Raji (cell line): ENCODE measurements around the gene GOLGA1.

Experiments used
- POLR2A ChIP-seq: IDR thresholded peaks from 2 replicates; pipeline ENCODE4 v1.6.1; 2011; ENCODE audit warnings: low read depth, low read length, control low read depth; ENCODE audit not compliant: insufficient read depth

The GOLGA1 gene

GRCh38 chr9:124830593-124830992, 110.3 kb downstream of the GOLGA1 start:
- no peak for TF ChIP-seq POLR2A

DNA sequence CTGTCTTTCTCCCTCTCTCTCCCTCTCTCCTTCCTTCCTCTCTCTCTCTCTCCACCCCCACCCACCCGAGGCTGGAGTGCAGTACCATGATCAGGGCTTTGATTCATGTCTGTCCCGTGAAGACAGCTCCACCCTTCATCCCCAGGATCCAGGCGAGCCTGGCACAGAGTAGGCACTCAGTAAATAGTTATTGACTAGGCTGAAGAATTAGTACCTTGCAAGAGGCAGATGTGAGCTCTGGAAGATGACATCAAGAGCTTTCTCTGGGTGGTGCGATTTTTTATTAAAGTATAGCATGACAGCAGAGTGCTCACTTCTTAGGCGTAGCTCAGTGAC, 111.6 kb downstream of the GOLGA1 start:
- TF ChIP-seq POLR2A = no peak

DNA sequence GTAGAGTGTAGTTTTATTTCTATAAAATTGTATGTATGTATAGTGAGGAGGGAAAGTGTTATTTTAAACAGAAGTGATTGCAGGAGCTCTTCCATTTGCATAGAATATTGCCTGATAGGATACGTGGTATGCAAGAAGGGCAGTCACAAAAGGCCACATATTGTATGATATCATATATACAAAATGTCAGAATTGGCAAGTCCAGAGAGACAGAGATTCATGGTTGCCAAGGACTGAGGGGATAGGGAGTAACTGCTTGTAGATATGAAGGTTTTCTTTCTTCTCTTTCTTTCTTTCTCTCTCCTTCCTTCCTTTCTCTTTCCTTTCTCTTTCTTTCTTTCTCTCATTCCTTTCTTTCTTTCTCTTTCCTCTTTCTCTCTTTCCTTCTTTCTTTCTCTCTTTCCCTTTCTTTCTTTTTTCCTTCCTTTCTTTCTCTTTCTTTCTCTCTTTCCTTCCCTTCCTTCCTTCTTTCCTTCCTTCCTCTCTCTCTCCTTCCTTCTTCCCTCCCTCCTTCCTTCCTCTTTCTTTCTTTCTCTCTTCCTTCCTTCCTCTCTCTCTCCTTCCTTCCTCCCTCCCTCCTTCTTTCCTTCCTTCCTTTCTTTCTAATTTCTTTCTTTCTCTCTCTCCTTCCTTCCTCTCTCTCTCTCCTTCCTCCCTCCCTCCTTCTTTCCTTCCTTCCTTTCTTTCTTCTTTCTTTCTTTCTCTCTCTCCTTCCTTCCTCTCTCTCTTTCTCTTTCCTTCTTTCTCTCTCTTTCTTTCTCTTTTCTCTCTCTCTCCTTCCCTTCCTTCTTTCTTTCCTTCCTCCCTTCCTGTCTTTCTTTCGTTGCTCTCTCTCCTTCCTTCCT, 112.2 kb downstream of the GOLGA1 start:
- no peak for TF ChIP-seq POLR2A
